Upper lobe of left lung (tissue), 4 donors: ENCODE measurements around the gene GLP1R.

Experiments
- EP300 ChIP-seq, 4 donors: sonication (generic); formaldehyde crosslinking; IDR thresholded peaks; one replicate each; pipeline ENCODE4 v1.5.1; 2017; ENCODE audit warnings: antibody characterized with exemption in 4 of 4, control low read depth in 2 of 4
- TF ChIP-seq, protein P1 (sequence below), 6 experiments: fragments of 450-650 bp in 4 of 6; fragments of 200-600 bp in 2 of 6; sonication (generic) in 2 of 6; IDR thresholded peaks; one replicate each; pipeline ENCODE4 v1.5.1; 2016 to 2019; ENCODE audit warnings: antibody characterized with exemption in 6 of 6

DNA sequence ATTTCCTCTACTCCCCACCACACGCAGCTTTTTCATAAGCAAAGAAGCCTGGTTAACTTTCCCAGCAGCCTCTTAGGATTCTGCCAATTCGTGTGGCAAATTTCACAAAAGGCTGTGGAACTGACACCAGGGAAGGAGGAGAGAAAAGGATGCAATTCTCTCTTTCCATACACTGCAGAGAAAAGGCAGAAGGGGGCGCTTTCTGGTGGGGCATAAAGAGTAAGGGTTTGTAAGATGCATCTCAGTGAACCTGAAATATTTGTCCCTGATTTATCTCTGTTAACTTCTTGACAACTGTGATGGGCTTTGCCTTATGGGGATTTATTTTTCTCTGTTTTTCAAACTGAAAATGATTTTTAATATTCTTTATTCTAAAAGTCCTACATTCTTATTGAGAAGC is 45.5 kb upstream of the GLP1R start:
- TF ChIP-seq, protein P1, sequence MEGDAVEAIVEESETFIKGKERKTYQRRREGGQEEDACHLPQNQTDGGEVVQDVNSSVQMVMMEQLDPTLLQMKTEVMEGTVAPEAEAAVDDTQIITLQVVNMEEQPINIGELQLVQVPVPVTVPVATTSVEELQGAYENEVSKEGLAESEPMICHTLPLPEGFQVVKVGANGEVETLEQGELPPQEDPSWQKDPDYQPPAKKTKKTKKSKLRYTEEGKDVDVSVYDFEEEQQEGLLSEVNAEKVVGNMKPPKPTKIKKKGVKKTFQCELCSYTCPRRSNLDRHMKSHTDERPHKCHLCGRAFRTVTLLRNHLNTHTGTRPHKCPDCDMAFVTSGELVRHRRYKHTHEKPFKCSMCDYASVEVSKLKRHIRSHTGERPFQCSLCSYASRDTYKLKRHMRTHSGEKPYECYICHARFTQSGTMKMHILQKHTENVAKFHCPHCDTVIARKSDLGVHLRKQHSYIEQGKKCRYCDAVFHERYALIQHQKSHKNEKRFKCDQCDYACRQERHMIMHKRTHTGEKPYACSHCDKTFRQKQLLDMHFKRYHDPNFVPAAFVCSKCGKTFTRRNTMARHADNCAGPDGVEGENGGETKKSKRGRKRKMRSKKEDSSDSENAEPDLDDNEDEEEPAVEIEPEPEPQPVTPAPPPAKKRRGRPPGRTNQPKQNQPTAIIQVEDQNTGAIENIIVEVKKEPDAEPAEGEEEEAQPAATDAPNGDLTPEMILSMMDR (IDR thresholded peaks at IDR 0.05) = no peak
- no peak for TF ChIP-seq EP300 (IDR thresholded peaks at IDR 0.05)
